Cardiac septum (tissue), 1 donor: ENCODE data around the gene STARD13. TPM values are rescaled to one million over a fixed set of nuclear protein-coding genes. Genes with fewer than 3 reads are reported as not detected.
A peak's percentile ranks its signal among the peaks of the same experiment; 100 is the strongest.

ENCODE experiments used
- DNase-seq: peaks from one replicate; pipeline ENCODE4 v3.0.0-alpha.2; 2020; ENCODE audit warnings: low spot score
- intact Hi-C: fragments of 100-400 bp; cut with DNase I; formaldehyde crosslinking; loops from one replicate; pipeline ENCODE4 v1.14.0; 2022
- total RNA-seq: library from RNA; stranded (reverse); fragmentation: NEBNext Ultra II Directional; extraction: Animal tissue kit (Norgen Biotek cat#: 25700); gene quantifications from one replicate; pipeline ENCODE4 v1.2.1, GENCODE V29; 2021
- donor health status: DM: no; HTN: no; CAD: no.

STARD13 gene
- total RNA-seq, 1 donor from 2014 or later = 26.9 TPM

DNA sequence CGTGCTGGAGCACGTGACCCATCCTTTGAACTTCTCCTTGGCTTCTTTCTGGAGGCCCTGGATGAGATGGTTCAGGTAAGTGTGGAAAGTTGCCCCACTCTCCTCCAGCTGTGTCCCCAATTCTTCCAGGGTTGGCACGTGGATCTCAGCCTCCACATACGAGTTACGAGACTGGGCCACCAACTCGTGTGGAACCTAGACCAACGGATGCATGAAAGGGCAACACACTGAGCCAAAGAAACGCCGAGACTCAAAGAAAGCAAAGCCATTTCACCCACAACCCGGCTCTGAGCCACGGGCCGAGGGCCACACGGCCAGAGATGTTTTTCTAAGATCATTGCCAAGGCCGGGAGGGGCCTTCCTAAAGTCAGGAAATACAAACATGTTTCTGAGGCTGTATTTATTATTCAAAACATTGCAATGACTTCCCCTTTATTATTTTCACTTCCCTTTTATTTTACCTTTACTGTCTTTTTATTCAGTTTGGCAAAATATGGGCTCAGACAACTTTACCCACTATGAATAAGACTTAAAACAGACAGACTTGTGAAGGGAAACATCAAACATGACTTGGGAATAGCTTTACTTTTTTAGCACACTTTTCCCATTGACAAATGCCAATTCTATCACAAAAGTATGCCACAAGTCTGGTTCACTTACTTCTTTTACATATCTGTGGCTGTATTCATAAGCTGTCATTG lies 174.7 kb downstream of the STARD13 start:
- DNase-seq = peak; percentile 77
- intact Hi-C loops = loop anchor here (1.0 kb wide), 1 partner anchor 431 kb away; no protein-coding TSS in a partner anchor

DNA sequence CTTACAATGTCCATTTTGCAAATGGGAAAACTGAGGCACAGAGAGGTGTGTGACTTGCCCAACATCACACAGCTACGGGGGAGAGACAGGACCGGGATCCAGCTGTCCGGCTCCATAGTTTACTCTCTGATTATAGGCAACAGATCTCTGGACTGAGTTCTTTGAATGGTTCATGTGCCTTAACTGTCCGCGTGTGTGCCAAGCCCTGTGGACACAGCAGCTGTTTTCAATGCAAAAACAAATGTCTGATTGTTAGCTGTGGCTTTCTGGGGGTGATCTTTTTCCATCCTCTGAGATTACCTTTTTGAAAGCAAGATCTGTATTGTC lies 175.2 kb downstream of the STARD13 start:
- intact Hi-C loops = no loop called here
- no peak for DNase-seq

DNA sequence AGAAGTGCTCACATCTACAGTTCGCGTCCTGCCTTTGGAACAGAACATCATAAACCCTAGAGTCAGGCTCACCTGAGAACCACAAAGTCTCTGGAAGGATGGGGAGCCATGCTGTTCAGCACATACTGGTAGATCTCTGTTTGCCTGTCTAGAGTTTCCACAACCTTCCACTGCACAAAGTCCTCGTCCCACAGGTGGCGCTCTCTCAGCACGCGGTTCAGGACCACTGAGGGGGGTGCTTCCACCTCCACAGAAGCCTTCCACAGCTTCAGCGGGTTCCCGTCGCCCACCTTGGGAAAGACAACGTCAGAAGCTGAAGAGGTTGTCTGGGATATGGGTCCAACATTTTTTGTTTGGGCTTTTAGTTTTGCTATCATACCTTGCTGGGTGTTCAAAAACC lies 175.8 kb downstream of the STARD13 start:
- DNase-seq = no peak
- intact Hi-C loops = no loop called here

DNA sequence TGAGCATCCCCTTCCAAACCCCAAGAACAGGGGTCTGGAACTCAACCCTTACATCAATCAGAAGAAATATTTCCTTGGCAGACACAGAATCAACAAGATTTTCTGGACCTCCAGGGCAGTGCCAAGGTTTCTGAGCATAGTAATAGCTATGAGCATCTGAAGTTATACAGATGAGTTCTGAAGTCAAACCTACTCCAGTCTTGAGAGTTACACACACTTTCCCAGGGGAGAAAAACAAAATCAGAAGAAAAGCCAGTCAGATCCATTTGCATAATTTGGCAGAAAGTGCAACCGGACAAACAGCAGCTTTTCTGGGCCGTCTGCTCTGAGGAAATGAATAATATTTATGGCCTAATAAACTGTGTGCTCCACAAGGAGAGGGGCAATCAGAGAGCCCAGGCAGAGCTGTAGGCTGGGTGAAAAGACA lies 176.3 kb downstream of the STARD13 start:
- intact Hi-C loops = no loop called here
- no peak for DNase-seq

DNA sequence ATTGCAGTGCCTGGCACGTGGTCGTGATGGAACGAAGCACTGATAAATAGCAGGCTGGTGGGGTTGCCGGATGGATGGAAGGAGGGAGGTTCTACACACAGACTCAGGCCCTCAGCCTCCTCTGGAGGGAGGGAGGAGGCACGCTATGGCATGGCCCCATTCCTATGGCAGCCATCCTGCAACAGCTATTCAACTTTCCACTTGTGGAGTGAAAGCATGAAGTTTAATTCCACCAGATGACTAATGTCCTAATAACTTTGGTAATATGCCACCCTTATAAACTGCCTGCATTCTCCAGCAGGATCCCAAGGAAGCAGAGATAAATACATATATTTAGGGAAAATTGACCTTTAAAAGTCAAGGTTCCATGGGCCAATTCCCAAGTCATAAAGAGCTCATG lies 176.9 kb downstream of the STARD13 start:
- intact Hi-C loops = no loop called here
- DNase-seq = no peak

DNA sequence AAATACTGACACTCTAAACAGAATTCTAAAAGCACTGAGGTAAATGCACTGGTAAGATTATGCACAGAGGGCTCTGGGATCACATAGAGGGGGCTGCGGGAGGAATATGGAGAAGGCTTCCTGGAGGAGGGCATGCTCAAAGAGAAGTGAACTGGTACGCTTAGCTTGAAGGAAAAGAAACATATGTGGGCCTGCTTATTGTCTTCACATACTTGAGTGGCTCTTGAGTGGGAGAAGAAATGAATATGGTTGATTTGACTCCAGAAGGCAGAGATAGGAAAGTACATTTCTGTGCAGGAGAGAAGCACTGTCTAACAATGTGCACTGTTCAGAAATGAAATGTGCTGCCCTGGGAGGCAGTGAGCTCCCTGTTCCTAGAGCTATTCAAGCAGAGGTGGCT lies 178.2 kb downstream of the STARD13 start:
- intact Hi-C loops = no loop called here
- DNase-seq = no peak

DNA sequence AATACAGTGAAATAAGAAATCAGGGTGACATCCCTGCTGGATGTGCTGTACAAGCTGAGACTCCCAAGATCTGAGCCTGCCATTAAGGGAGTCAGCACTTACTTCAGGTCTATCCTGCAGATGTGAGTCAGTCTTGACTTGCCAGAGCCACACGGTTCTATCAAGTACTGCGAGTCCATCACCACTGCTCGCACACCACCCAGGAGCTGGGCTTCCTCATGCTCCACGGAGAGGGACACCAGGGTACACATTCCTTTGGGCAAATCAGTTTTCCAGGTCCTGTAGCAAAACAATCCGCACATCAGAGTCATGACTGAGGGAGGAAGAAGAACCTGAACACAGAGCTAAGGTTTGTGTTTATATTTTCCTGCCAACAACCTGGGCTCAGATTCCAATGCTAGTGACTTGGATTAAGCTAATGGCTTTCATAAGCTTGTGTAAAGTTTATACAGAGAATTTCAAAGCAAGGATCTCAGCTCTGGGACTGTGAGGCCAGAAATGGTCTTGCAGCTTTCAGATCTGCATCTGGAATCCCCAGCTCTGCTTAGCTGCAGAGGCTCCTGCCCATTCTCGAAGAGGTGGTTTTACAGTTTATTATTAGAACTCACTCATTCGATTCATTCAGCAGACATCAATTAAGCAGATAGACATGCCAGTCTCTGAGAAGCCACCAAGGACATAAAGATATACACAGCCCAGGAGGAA lies 178.7 kb downstream of the STARD13 start:
- no peak for DNase-seq
- intact Hi-C loops = no loop called here

DNA sequence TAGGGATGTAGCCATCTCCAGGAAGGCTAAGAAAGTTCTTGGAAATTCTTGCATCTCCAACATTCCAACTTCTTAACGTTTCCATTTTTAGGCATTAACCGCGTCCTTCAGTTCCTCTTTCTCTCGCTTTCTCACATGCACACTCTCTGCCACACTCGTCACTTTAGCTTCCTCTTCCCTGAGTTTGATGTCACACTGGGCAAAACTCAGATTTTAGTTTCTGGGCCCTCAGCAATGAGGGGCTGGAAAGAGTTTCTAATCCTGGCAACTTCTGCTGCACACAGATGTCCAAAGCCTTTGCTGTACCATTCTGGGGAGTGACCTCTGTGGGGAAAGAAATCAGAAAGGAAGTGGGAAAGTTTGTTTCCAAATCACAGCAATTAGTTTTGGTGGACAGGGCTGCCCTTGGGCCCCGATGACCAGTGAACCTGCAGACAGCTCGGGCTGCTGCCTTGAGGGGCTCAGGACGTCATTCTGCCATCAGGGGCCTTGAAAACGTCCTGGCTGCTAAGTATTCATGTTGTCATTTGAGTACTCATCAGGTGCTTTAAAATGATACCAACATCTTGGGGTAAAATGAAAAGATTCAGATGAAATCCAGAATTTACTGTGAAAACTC lies 180.1 kb downstream of the STARD13 start:
- DNase-seq = no peak
- intact Hi-C loops = no loop called here

DNA sequence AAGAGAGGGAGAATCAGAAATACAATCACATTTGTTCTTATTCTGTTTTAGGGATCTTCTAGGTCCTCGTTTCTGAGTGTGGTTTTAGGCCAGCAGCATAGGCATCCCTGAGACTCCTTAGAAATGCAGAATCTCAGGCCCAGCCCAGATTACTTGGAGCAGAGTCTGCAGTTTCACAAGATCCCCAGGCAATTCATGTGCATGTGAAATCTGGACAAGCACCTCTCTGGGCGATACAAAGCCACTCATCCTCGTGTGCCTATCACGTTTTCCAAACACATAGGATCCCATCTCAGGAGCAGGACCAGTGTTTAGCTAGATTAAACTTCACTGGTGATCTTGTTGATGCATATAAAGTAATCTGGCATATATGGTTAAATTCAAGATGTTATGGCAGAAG lies 182.1 kb downstream of the STARD13 start:
- intact Hi-C loops = no loop called here
- no peak for DNase-seq

DNA sequence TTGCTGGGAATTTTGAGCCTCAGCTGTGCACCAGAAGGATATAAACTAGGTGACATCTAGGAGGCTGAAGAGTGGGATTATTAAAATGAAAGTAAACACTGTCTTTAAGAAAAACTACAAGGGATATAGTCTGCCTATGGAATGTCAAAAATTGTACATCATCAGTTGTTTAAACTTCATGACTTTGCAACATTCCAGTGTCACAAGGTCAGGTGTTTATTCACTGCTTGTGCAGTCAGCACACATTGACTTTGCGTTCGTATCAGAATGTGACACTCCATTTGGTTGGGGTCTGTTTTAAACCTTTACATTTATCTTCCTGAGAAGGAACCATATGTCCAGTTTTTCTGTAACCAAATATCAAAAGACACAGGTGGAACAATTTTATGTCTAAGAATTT lies 183.7 kb downstream of the STARD13 start:
- no peak for DNase-seq
- intact Hi-C loops = no loop called here

DNA sequence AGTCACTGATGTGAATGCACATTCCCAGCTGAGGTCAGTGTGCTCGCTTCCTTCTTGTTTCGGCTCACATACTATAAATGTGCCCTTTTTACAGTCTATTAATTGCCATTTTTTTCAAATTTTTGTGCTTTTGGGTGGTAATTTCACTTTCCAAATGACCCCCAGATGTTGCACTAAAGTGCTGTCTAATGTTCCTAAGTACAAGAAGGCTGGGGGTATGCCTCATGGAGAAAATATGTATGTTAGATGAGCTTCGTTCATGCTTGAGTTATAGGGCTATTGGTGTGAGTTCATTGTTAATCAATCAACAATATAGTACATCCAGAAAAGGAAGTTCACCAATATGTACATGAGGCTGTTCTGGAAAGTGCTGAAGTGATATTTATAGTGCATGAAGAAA lies 184.7 kb downstream of the STARD13 start:
- intact Hi-C loops = no loop called here

DNA sequence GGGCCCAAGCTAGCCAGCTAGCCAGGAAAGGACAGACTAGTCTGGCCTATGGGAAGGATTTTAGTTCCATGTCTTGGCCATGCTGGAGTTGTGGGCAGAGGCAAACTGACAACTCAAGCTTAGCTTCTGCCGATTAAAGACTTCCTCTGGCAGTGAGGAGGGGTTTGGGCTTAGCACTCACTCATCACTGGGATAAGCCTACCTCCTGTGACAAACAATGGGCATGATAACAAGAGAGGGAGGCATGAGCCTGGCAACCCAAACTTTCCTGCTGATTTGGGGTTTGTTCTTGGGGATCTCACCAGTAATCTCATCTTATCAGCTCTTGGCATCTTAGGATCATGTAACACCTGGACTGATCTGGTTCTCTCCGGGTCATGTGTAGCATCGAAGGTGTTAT lies 185.7 kb downstream of the STARD13 start:
- DNase-seq = no peak
- intact Hi-C loops = no loop called here

More for the DNA sequence above, 184.7 kb downstream of the STARD13 start:
- DNase-seq = no peak

DNA sequence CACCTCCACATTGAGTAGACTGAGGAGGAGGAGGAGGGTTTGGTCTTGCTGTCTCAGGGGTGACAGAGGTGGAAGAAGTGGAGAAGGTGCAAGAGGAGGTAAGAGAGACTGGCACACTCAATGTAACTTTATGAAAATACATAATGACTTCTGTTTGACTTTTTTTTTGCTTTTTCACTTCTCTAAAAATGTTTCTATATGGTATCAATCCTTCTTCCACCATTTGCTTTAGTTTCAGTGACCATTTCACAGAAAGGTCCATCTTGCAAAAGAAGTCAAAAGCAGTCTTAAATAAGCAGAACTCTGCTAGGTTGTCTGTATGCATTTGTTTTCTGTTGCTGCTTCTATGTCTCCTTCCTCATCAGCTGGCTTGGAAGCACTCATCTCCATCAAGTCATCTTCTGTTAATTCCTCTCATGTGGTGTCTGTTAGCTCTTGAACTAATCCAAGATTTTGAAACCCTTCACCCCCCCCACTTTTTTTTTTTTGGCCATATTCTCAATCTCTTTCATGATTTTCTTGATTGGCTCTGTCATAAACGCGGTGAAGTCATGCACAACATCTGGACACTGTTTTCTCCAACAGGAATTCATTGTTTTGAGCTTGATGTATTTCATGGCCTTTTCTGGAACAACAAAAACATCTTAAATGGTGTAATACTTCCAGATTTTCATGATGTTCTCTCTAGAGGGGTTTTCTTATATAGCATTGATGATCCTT lies 188.5 kb downstream of the STARD13 start:
- intact Hi-C loops = no loop called here
- DNase-seq = no peak

DNA sequence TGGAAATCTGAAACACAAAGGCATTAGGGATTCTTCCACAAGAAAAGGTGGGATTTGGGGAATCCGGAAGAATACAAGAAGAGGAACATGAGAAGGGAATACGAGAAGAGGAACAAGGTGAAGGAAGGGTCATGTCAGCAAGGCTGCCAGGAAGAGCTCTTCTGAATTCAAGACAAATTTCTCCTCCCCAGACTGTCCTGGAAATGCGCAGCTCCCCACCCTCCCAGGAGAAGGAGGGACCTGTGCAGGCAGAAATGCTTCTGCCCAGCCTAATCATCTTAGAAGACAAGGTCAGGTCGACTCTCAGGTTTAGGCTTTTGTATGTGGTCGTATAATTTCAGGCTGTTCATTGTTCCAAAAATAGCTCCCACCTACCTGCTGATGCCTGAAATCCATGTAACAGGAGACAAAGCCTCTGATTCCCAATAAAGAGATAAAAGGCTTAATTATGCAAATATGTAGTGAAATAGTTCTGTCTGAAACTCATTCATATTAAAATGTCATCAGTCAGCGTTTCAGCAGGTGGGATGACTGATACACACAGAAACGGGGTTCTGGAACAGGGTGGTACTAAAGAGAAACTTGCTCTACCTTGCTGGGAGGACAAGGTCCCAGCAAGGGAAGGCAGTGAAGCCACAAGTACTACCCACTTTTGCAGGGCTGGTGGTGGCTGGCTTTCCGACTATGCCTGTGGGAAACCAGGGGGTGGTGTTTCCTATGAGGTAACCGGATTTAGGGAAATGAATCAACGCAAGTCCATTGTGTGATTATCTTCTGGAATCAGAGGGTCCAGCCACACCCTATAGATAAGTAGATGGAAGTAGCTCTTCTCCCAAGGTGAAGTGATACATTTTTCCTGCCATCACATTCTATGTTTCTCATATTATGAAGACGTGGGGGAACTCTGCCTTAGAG lies 193.2 kb downstream of the STARD13 start:
- DNase-seq = no peak
- intact Hi-C loops = no loop called here

DNA sequence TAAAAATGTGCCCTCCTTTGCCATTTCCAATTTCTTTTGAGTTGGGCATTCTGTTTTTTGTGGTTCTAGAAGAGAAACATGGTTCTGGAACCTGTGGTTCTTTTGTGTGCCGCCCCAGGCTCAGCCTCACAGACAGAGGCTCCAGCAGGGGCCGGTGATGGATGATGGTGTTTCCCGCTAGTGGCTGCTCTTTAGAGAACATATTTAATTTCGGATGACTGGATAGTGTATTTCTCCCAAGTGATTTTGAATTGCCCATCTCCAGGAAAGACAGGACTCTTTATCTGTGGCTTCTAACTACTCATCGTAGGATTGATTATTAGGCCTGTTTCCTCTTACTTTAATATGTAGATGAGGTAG lies 194.2 kb downstream of the STARD13 start:
- intact Hi-C loops = no loop called here
- no peak for DNase-seq

DNA sequence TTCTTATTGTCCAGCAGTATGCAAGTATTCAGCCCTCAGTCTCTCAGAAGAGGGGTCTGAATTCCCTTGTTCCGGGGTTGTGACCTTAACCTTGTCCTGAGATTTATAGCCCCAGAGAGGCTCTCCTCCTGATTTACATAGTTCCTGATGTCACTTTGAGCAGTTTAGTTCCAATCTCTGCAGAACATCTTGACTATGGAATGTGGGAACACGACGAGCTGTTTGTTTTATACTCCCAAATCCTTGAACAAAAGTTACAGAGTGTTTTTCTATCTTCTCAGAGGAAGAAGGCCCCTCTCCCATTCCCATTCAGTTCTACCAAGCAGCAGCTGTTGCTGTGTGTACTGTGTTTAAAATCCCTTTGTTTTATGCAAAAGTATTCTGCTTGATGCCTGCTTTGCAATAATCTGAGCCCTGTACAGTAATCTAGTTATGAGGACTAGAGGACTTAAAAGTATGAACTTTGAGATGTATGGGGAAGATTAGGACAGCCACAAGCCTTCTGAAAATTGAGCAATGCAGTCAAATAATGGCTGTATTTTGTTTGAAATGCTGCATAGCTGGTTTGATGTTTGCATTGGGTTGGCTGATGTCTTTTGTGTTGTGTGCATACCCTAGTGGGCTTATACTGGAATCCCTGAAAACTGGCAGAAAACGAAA lies 194.7 kb downstream of the STARD13 start:
- intact Hi-C loops = no loop called here
- no peak for DNase-seq

DNA sequence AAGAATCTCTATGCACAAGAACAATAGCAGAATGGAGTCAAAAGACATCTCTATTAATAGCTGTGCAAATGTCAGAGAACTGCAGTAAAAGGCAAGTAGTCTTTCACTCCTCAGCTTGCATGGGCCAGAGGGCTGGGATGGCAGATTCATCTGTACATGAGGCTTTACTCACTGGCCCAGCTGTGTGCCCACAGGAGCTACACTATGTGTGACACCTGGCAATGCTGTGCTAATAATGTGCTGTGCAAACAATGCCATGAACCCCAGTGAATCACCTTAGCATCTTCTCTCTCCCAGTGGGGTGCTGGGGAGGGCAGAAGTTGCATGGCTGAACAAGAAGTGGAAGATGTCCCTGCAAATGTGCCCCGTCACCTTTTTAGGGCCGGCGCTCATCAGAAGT lies 196.2 kb downstream of the STARD13 start:
- intact Hi-C loops = no loop called here
- DNase-seq = no peak

DNA sequence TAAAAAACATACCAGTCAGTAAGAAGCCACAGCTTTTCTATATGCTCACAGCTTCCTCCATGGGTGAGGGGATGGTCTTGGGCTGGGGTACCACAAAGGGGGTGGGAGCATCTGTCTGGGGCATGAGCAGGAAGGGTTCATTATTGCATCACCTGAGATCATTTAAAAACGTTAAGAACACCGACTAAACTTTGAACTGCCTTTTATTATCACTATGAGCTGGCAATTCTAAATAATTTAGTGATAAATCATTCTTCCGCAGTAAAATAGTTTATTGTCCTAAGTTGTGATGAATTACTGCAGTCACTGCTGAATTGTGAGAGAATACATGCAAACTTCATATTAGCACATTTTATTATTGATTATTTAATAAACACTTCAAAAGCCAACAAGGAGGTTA lies 197.8 kb downstream of the STARD13 start:
- no peak for DNase-seq
- intact Hi-C loops = no loop called here

DNA sequence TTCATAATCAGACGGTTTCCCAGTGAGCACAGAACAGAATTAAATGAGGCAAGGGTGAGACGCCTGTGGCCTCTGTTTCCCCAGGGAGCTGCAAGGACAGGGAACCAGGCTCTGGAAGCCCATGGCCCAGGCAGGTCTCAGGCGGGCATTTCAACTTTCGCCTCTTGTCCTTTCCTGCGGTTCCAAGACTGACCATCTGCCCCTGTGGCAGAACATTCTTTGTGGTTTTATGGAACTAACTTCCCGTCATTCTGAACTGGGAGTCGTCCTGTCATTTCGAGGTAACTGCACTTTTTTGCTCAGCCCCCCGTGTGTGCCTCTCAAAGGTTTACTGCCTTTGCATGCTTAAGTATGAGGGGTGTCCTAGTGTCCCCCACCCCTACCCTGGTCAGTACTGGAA lies 198.5 kb downstream of the STARD13 start:
- no peak for DNase-seq
- intact Hi-C loops = no loop called here
